Heart left ventricle (tissue), 13 donors: ENCODE data around the gene FAM219A.

Source experiments
- CTCF ChIP-seq, 12 donors: fragments of 200-600 bp; sonication (generic) in 4 of 12; IDR thresholded peaks; one replicate each; pipeline versions ENCODE4 v1.5.0 to v1.8.0; 2018 to 2022; ENCODE audit warnings: antibody characterized with exemption in 12 of 12, mild to moderate bottlenecking in 5 of 12
- POLR2A ChIP-seq, 2 donors: fragments of 450-650 bp; IDR thresholded peaks; one replicate each; pipeline ENCODE4 v1.6.1; 2017; ENCODE audit warnings: antibody characterized with exemption in 2 of 2, mild to moderate bottlenecking in 2 of 2, moderate library complexity in 2 of 2
- donor health status: ischemic (EF 13 %, LVEDD 7.1; RV severe dilation, severe dysfunction).
- donor health status: DM: no; HTN: yes; CAD: no.
- donor health status: DM: no; HTN: no; CAD: no.
- donor health status: ischemic (EF 25% LVEDD 6.9; RV normal size, moderate dysfunction).
- donor health status: ischemic (EF 25% LVEDD 5.7; RV mildly dilated, moderate dysfunction).
- donor health status: ischemic (EF 35%, LVEDD 5.7; RV mildly dilated, moderate dysfunction).
- donor health status: nonischemic (EF 11% LVEDD 7.7; RV severe dilation, severe dysfunction).
- donor health status: DM: yes; HTN: yes; CAD: no.
- donor health status: PGD.
- donor health status: ischemic (EF 29% LVEDD 5.4; RV normal size, mild dysfunction).
- donor health status: nonischemic (EF 23%, LVEDD 6.1; RV moderate dilation, normal function).

DNA sequence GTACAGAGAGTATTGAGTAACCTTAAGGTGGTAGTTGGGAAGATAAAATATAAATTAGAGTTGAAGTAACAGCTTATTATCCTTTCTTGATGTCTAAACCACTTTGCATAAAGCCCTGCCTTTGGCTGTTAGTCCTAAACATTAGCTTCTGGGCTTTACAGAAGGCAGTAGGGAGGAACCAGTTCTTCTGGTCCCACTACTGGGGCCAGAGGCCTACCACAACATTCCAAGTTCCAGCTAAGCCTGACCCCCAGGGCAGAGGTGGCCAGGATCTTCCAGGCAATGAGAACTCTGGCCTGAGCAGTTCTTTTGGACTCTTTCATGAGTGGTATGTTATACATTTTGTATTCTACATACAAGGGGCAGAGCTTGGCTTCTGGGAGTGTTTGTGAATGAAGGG is 26.3 kb upstream of the FAM219A start:
- TF ChIP-seq CTCF (IDR thresholded peaks at IDR 0.05), result no peak
- no peak for TF ChIP-seq POLR2A (IDR thresholded peaks at IDR 0.05)
